Inferior parietal cortex (tissue), 1 donor: ENCODE measurements around the gene MAPK9.
A peak's percentile ranks its signal among the peaks of the same experiment; 100 is the strongest.

Experiments used
- DNase-seq: peaks from one replicate; pipeline ENCODE4 v3.0.0-alpha.2; 2016; ENCODE audit errors: extremely low spot score

MAPK9 gene

DNA sequence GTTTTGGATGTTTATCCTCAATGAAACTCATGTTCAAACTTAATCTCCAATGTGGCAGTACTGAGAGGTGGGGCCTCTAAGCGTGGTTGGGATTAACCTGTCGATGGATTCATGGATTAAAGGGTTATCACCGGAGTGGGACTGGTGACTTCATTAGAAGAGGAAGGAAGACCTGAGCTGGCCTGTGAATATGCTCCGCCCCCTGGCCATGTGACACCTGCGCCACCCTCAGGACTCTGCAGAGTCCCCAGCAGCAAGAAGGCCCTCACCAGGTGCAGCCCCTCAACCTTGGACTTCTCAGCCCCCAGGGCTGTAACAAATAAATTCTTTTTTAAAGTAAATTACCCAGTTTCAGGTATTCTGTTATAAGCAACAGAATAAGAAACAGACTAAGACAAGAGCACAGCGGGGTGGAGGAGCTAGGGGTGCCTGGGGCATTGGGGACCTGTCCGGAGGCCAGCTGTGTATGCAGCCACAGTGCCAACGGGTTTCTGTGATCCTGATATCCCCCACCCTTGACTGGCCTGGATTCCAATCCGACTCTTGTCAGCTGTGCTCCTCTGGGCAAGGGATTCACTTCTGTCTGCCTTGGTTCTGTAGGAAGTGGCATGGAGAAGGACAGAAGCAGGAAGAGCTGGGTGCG lies 3.2 kb upstream of the MAPK9 start:
- DNase-seq: no peak

DNA sequence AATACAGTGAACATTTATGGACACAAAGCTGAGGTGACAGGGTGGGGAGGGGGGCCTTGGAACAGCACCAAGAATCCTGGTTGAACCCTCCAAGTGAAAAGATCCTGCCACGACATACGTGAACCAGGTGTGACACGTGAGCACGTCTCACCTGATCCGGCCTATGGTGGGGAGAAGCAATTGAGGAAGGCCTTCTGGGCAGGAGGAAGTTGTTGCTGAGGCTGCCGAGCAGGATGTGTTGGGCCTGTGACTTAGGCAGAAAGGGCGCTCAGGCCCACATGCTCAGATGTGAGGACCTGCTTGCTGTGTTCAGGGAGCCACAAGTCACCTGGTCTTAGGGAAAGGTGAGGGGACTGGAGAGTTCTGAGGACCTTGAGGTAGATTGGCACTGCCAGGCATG lies 2.5 kb upstream of the MAPK9 start:
- no peak for DNase-seq

DNA sequence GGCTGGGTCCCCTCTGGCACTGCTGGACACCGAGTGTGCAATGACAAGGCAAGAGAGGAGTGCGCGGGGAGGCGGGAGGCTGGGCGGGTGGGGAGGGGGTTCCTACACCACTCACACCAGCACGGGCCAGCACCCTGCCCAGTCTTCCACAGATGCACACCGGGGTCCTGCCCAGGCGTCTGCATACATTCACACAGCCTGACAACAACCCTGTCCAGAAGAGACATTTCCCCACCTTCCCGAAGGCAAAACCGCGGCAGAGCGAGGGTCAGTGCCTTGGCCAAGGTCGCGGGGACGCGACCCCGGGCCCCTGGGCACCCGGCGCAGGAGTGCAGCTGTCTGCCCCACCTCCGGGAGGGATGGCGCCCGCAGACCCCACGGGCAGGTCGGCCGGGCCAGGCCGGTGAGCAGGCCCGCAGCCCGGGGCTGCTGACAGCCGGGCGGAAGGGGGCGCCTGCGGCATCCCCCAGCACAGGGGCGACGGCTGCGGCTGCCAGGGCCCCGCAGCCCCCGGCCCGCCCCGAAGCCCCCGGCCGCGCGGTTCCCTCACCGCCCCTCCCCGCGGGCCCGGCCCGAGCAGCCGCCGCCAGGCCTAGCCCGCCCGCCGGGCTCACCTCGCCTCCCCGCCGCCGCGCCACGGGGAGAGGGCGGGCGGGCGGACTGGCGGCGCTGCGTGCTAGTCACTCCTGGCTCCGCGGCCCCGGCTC lies 496 bp downstream of the MAPK9 start:
- no peak for DNase-seq

DNA sequence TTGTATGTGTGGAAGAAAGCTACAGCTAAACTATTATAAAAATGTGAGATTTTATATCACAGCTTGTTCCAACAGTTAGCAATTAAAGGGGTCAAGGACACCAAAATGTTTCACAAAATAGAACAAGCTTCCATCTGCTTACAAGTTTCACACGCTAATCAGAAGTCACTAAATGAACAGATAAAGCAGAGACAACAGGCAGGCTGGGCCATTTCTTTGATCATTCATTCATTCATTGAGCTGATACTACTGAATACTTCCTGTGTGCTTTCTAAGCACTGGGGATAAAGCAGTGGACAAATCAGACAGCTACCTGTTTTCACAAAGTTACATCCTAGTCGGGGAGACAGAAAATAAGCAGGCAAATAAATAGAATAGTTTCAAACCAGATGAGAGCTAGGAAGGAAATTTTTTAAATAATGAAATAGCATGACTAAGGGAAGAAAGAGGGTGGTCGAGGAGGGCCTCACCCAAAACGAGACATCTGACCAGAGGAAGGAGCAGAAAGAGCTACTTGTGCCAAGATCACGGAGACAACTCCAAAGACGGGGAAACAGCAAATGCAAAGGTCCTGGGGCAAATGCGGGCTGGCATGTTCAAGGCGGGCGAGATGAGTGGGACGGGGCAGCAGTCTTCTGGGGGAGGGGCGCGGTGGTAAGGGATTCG lies 1.2 kb downstream of the MAPK9 start:
- no peak for DNase-seq

DNA sequence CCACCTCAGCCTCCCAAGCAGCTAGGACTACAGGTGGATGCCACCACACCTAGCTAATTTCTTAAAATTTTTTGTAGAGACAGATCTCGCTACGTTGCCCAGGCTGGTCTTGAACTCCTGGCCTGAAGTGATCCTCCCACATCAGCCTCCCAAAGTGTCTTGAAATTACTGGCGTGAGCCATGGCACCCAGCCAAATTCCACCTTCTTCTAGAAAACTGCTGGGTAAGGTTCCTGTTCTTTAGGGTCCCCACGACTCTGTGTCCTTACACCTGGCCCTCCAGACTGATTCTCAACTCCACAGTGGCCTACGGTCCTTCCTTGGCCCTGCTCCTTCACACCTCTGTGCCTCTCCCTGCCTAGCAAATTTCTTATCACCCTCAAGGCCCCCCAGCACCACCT lies 1.9 kb downstream of the MAPK9 start:
- DNase-seq: no peak

DNA sequence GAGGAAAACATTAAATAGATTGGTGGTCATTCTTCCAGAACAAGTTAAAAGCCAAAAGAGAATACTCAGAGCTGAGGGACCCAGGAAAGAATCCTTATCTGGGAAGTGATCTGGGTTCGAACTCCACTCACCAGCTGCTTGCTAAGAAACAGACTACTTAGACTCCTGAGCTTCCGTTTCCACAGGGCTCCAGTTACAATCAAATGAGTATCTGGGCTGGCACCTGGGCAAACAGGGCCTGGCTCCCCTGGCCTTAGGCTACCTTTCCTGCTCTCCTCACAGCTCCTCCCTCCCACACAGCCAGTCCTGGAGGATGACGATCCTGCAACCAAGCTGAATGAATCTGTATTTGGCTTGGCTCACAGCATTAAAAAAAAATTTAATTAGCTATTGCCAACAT lies 2.5 kb downstream of the MAPK9 start:
- DNase-seq: no peak

DNA sequence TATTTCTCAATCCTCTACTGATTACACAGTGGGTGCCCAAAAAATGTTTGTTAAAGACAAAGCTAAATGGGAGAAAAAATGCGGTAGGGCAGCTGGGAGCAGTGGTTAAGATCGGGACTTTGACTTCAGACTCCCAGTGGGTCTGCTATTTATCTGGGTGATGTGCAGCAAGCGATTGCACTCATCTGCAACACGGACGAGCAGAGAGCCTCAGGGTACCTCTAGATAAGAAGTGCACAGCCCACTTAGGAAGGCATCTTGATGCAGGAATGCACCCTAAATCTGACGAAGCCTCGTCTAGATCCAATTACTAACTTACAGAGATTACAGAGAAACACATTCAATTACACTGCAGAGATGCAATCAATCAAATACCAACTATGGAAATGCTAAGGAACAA lies 4.0 kb downstream of the MAPK9 start:
- DNase-seq: no peak

DNA sequence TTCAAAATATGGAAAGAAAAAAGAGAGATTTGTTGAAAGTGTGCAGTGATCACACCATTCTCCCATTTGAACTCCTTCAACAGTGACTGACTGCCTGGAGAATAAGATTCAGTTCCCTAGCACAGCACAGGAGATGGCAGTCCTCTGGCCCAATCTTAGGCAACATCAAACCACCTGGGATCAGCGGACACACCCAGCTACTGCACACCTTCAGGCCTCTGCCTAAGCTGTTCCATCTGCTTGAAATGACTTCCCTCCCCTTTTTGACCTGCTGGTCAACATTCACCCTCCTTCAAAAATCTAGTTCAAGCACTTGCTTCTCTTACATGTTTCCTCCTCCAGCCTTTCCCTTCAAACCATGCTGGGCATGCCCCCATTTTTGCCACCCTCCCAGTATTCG lies 4.5 kb downstream of the MAPK9 start:
- no peak for DNase-seq

DNA sequence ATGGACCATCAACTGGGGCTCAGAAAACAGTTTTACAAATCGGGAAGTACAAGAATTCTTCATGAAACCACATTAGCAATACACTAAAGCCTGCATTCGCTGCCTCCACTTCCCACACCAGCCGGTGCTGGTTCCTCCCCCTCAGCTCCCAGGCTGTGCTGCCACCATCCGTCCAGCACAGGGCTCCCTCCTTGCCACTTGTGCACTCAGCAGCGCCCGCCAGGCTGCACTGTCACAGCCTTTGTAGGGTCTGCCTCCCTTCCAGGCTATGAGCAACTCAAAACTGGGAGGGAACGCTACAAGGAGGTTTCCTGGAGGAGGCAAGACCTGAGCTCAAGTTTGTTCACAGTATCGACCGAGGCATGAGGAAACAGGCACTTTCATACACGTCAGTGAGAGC lies 7.7 kb downstream of the MAPK9 start:
- DNase-seq: peak; percentile 47

DNA sequence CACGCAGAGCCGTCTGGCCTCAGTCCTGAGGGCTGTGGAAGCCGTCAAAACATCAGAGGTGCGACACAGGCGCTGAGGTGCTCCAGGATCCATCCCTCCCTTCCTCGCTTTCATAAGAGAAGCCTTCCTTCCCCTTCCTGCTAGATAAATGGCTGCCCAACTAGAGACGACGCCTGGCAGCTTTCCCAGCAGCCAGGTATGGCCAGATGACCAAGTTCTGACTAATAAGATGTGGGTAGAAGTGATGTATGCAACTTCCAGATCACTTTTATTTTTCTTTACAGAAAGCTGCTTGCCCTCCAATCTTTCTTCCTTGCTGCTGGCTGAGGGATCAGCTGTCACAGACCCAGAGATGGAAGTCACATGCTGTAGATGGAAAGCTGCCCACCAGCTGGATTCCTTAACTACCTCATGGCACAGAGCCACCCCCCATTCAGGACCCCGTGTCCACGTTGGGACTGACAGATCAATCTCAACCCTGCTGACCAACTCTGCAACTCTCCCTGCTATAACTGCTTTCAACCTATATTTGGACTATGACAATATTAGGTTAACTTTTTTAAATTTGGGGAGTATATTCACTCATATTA lies 8.8 kb downstream of the MAPK9 start:
- no peak for DNase-seq

DNA sequence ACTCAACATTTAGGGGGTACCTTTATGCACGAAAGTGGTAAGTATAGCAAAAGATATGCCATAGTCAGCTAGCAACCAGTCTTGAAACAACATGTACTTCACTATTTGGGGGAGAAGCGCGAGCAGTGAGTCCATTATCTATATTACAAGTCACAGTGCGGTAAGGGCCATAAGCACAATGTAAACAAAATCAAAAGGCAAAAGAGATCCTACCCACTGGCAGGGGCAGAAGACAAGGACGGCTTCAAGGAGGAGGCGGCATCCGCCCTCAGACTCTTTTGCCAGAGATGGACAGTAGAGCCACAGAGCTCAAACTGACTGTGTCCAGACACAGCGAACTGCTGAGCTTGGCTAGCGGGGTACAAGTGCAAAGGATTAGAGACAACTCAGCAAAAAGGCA lies 9.6 kb downstream of the MAPK9 start:
- DNase-seq: no peak

DNA sequence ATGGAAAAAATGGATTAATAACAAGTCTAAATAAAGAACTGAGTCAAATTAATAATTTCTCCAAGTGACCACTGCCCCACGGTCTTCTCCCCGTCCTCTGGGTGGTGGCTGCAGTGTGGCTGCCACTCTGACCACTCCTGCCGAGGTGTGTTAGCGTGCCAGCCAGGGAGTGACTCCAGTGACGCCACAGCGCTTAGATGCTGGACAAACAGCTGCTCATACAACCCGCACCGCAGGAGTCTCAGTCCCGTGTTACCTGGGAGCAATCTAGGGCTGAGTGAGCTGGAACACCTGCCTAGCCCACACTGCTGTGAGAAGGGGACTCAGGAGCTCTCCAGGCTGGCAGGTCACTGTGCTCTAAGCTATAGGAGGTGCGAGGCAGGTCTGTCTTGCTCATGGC lies 10.2 kb downstream of the MAPK9 start:
- no peak for DNase-seq

DNA sequence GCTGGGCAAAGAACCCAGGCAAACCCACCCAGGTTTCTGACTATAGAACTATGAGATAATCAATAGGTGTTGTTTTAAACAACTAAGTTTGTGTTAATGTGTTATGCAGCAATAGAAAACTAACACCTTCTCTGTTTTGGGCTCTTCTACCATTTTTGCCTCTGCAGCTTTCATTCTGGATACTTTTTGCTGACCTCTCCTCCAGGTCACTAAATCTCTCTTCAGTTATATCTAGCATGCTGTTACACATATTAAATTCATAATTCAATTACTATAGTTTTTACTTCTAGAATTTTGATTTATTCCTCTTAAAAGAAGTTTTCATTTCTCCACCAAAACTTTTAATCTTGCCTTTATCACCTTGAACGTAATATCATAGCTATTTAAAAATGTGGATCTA lies 17.2 kb downstream of the MAPK9 start:
- no peak for DNase-seq

DNA sequence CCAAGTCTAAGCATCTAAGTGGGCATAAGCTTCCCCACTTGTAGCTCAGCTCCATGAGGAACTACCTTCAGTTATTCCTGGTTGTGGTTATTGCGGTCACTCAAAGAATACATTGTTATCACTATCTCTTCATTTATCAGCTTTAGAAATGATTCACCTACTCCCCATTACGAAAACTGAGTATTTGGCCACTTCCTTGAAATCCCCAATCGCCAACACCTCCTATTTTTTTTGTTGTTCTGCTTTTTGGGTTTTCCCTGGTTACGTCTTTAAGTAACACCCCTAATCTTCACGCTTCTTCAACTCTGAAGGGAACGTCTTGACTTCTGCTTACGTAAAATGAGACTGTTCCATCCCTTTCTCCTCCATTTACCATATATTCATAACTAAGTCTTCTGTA lies 20.7 kb downstream of the MAPK9 start:
- no peak for DNase-seq

DNA sequence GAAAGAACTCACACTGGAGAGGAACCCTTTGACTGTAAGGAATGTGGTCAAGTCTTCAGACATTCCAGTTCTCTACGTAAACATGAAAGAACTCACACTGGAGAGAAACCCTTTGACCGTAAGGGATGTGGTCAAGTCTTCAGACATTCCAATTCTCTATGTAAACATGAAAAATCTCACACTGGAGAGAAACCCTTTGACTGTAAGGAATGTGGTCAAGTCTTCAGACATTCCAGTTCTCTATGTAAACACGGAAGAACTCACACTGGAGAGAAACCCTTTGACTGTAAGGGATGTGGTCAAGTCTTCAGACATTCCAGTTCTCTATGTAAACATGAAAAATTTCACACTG lies 32.6 kb downstream of the MAPK9 start:
- DNase-seq: no peak

DNA sequence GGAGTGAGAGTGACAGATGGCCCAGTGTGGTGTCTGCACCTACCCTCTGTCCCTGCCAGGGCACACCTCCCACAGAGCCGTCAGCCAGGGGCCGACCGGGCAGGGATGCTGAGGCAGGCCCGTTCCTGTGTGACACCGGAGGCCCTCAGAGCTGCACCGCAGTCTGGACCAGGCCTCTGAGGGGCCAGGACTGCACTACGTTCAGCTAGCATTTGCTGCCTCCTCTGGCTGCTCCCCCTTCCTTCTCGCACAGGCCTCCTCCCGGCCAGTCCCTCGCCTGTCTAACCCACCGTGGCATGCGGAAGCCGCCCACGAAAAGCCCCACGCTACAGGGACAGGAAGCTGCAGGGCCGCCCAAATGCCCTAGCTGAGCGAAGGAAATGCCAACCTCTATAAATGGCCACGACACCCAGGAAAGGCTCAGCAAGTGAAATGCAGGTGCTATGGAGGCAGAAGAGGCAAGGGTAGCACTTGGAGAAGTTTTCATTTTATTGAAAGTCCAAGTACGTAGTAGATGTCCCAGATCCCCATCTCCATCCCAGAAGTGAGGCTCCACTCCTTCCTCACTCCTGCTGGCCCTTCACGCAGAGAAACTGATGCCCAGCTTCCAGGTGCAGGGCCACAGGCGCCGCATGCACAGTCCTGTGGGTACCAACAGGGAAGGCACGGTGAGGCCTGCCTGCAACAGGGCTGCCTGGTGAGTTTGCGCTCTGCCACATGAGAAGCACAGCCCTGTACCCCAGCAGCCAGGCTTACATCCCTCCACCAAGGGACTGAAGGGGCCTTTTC lies 38.7 kb downstream of the MAPK9 start:
- no peak for DNase-seq

DNA sequence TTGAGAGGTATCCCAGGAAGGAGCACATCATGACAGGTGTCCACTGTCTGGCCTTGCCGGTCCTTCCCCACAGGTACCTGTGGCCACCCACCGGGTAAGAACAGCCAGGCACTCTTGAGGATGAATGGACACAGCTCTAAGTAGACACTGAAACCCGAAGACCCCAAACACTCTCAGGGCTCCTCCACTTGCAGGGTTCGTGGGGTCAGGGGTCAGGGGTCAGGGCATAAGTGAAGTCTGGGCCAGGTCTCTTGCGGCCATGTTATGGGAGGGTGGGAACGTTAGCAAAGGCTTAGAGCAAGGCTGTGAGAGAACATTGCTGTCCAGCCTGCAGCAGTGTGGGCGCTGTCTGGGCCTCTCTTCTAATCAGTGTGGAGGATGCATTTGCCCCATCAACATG lies 40.0 kb downstream of the MAPK9 start:
- no peak for DNase-seq

DNA sequence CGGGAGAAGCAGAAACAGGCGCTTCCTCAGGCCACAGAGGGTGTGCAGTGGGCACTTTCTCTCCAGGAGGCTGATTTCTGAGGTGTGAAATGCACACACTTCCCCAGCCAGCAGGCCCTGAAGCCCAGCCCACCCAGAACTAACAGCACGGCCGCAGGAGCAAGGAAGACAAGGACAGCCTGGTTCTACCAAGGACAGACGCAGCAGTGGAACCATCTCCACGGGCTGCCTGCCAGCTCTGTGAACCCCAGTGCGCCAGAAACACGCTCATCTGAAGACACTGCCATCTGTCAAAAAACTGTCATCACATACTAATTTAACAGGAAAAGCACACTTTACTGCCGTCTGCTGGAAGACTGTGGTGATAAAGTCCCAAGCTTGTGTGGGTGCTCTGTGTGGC lies 40.7 kb downstream of the MAPK9 start:
- DNase-seq: peak; percentile 20

DNA sequence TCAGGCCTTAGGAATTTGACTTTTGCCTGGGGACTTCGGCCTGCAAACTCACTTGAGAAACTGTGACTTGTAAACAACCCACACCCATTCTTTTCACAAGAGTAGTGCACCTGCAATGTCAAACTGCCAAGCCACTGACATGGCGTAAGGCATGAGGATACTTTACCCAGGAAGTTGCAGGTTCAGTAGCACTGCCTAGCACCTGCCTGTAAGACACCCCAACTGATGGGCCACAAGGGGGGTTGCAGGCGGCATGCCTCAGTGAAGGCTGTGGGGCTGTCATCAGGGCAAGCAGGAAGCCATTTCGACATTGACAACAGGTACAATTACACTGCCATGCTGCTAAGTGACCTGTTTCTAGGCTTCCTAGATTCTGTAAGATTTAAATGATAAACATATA lies 41.6 kb downstream of the MAPK9 start:
- no peak for DNase-seq

DNA sequence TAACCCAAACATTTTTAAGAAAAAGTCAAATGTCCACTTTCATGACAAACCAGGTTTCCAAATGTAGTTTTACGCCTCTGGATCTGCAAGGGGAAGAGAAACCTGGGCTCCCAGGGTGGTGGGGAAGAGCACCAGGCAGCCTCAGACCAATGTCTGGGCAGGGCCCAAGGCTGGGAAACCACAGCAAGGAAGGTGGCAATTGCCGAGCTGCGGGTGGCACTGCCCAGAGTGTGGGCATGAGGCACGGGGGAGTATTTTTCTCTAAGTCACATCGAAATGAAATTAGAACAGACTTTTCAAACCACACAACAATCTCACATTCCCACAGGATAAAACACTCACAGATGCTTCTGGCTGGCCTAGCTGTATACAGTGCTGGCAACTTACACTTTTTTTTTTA lies 50.3 kb downstream of the MAPK9 start:
- DNase-seq: peak; percentile 25

DNA sequence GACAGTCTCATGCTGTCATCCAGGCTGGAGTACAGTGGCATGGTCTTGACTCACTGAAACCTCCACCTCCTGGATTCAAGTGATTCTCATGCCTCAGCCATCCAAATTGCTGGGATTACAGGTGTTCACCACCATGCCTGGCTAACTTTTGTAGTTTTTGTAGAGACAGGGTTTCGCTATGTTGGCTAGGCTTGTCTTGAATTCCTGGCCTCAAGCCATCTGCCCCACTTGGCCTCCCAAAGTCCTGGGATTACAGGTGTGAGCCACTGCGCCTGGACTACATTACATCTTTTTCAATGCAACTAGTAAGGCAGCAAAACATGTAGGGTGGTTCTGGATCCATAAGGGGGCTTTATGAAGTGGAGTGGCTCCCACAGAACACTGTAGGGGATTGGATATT lies 53.3 kb downstream of the MAPK9 start:
- no peak for DNase-seq

DNA sequence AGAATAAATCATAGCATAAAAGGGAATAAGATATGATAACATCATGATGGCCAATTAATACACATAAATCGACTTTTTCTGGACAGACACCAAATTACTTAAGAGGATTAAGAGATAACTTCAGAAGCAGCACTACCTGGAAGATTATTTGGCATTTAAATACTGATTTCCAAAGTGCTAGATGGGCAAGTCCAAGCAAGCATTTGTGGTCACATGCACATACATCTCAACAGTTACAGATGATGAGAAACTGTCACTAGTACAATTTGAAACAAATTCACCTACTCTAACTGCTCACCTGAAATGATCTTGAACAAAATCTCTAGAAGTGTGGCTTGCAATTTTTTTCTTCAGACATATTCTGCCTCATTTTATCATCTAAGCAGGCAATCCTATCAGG lies 56.0 kb downstream of the MAPK9 start:
- DNase-seq: no peak
